ENCODE measurements around the gene ROBO2. TPM values are rescaled to one million over a fixed set of nuclear protein-coding genes. Genes with fewer than 3 reads are reported as not detected.

Gene ROBO2
- total and polyA plus RNA-seq, 7 donors, result 0.23 to 2.9 (median 0.38) TPM; not detected in 1

GRCh38 chr3:77467702-77468625 is 428.1 kb downstream of the ROBO2 start:
- H3K9me3 ChIP-seq, result no peaks in the 10 kb centered on the region
- DNase-seq, result peak; percentile 59
- H3K4me3 ChIP-seq, result no peak overlapping the region
- intact Hi-C loops (cut with DNase I), result no loop called here
- H3K4me1 ChIP-seq, result peaks cover 0 to 28% (median 21%) of the 10 kb centered on the region in 4 donors
- H3K27me3 ChIP-seq, result no peaks in the 10 kb centered on the region
- peak overlapping the region in 1 of 4 donors; percentile 15 for H3K27ac ChIP-seq
- no peaks in the 10 kb centered on the region for H3K36me3 ChIP-seq
- no peak for TF ChIP-seq CTCF (IDR thresholded peaks at IDR 0.05)
- TF ChIP-seq POLR2A (IDR thresholded peaks at IDR 0.05), result no peak
- TF ChIP-seq POLR2AphosphoS5 (IDR thresholded peaks at IDR 0.05), result no peak
- no peak for TF ChIP-seq EP300 (IDR thresholded peaks at IDR 0.05)
- 59 to 66% methylated on average over 8 of the region's 8 CpGs for WGBS, 2 donors

- Histone ChIP-seq H3K4me1 (peaks cover 0 to 28% (median 21%) of the 10 kb centered on the region in 4 donors), H3K27ac (peak overlapping the region in 1 of 4 donors; percentile 15), H3K36me3 (no peaks in the 10 kb centered on the region), H3K27me3 (no peaks in the 10 kb centered on the region), H3K9me3 (no peaks in the 10 kb centered on the region), H3K4me3 (no peak overlapping the region)
- no peak for TF ChIP-seq EP300 (IDR thresholded peaks at IDR 0.05)
- TF ChIP-seq CTCF (IDR thresholded peaks at IDR 0.05), result no peak
- TF ChIP-seq POLR2AphosphoS5 (IDR thresholded peaks at IDR 0.05), result no peak
- TF ChIP-seq POLR2A (IDR thresholded peaks at IDR 0.05), result no peak
- no peak for DNase-seq
- 68 to 79% methylated on average over 3 of the region's 3 CpGs for WGBS, 2 donors
- intact Hi-C loops (cut with DNase I), result no loop called here
Observed at GRCh38 chr3:77468626-77469020, 428.7 kb downstream of the ROBO2 start.

GRCh38 chr3:77475507-77475906 is 435.6 kb downstream of the ROBO2 start:
- no peaks in the 10 kb centered on the region for H3K36me3 ChIP-seq
- no peak for DNase-seq
- no peaks in the 10 kb centered on the region for H3K4me1 ChIP-seq
- H3K27ac ChIP-seq, result no peak overlapping the region
- WGBS, 2 donors, result 40 to 45% methylated on average over 2 of the region's 2 CpGs
- intact Hi-C loops (cut with DNase I), result no loop called here
- no peak overlapping the region for H3K4me3 ChIP-seq
- TF ChIP-seq EP300 (IDR thresholded peaks at IDR 0.05), result no peak
- no peak for TF ChIP-seq POLR2AphosphoS5 (IDR thresholded peaks at IDR 0.05)
- TF ChIP-seq POLR2A (IDR thresholded peaks at IDR 0.05), result no peak
- TF ChIP-seq CTCF (IDR thresholded peaks at IDR 0.05), result no peak
- no peaks in the 10 kb centered on the region for H3K9me3 ChIP-seq
- H3K27me3 ChIP-seq, result no peaks in the 10 kb centered on the region

GRCh38 chr3:77479021-77479420 is 439.1 kb downstream of the ROBO2 start:
- no peak for TF ChIP-seq EP300 (IDR thresholded peaks at IDR 0.05)
- no peak for TF ChIP-seq CTCF (IDR thresholded peaks at IDR 0.05)
- H3K27ac ChIP-seq, result no peak overlapping the region
- H3K36me3 ChIP-seq, result no peaks in the 10 kb centered on the region
- DNase-seq, result no peak
- H3K4me1 ChIP-seq, result no peaks in the 10 kb centered on the region
- intact Hi-C loops (cut with DNase I), result no loop called here
- no peaks in the 10 kb centered on the region for H3K9me3 ChIP-seq
- H3K4me3 ChIP-seq, result no peak overlapping the region
- no peaks in the 10 kb centered on the region for H3K27me3 ChIP-seq
